Stimulated activated CD8-positive, alpha-beta memory T cell treated with anti-CD3 and anti-CD28 coated beads, Interleukin-12 subunit alpha, Interleukin-12 subunit beta, amount 100 ng/mL, for 4 hours (primary cell): ENCODE measurements around the gene KDR.

Experiments
- DNase-seq: peaks from one replicate; pipeline ENCODE4 v3.0.0-alpha.2; 2020; ENCODE audit warnings: low read depth

Gene KDR

GRCh38 chr4:55079451-55080173, 45.8 kb downstream of the KDR start:
- DNase-seq, result no peak

GRCh38 chr4:55078987-55079386, 46.4 kb downstream of the KDR start:
- DNase-seq, result no peak

GRCh38 chr4:55077577-55077976, 47.8 kb downstream of the KDR start:
- no peak for DNase-seq

- no peak for DNase-seq
These were observed 49.3 kb downstream of the KDR start for GRCh38 chr4:55075823-55076716.

- DNase-seq, result no peak
These were observed 50.0 kb downstream of the KDR start for GRCh38 chr4:55075376-55075775.

- DNase-seq, result no peak
These were observed 51.0 kb downstream of the KDR start for GRCh38 chr4:55074386-55074785.

- DNase-seq, result no peak
These were observed 53.4 kb downstream of the KDR start for GRCh38 chr4:55071951-55072350.

- no peak for DNase-seq
These were observed 56.1 kb downstream of the KDR start for GRCh38 chr4:55069248-55069647.

GRCh38 chr4:55068522-55068921, 56.9 kb downstream of the KDR start:
- no peak for DNase-seq

- no peak for DNase-seq
These were observed 59.4 kb downstream of the KDR start for GRCh38 chr4:55066018-55066417.

GRCh38 chr4:55055529-55055928, 69.9 kb downstream of the KDR start:
- no peak for DNase-seq

GRCh38 chr4:55051532-55051931, 73.9 kb downstream of the KDR start:
- no peak for DNase-seq

- no peak for DNase-seq
These were observed 74.9 kb downstream of the KDR start for GRCh38 chr4:55050418-55050950.

GRCh38 chr4:55038176-55038890, 87.1 kb downstream of the KDR start:
- no peak for DNase-seq

- no peak for DNase-seq
These were observed 87.7 kb downstream of the KDR start for GRCh38 chr4:55037728-55038127.

- DNase-seq, result no peak
These were observed 89.0 kb downstream of the KDR start for GRCh38 chr4:55036405-55036804.

- no peak for DNase-seq
These were observed 89.5 kb downstream of the KDR start for GRCh38 chr4:55035892-55036291.

- DNase-seq, result no peak
These were observed 92.1 kb downstream of the KDR start for GRCh38 chr4:55033296-55033695.

- DNase-seq, result no peak
These were observed 92.6 kb downstream of the KDR start for GRCh38 chr4:55032788-55033187.

- no peak for DNase-seq
These were observed 93.2 kb downstream of the KDR start for GRCh38 chr4:55032179-55032578.

GRCh38 chr4:55031158-55031557, 94.2 kb downstream of the KDR start:
- no peak for DNase-seq

GRCh38 chr4:55030589-55030988, 94.8 kb downstream of the KDR start:
- no peak for DNase-seq
